ENCODE measurements around the gene BIRC2.
"Not testable (repeated sequence)": the region's sequence is repeated elsewhere in the genome, so short reads cannot be mapped to it uniquely, and the experiment has no call there.

Gene BIRC2

DNA sequence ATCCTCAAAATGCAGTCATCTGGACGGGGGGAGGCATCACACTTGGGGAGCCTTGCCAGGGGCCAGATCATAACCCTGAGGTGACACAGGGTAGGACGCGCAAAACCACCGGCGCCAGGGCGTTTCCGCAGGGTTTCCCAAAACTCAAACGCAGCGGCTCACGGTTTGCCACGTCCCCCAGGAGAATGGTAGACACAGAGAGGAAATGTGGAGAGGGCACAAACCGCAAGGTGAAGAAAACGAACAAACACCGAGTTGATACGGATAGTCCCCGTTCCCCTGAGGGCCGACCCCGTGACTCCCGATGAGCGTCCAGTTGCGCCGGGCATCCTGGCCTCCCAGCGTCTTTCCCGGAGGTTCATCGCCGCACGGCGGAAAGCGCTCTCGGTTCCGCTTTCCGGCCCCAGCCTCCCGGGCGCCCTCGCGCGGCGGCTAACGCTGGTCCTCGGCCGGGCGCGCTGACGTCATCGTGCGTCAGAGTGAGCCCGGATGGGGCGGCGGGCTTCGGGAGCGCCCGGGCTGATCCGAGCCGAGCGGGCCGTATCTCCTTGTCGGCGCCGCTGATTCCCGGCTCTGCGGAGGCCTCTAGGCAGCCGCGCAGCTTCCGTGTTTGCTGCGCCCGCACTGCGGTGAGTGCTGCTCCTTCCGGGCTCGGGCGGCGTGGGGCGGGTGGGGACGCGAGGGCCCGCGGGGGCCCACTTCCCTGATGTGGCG lies at the start of gene BIRC2:
Gene BIRC2, plus strand, starts transcription at position 467 of the 714 bp plus-strand sequence. CDS start 2,641 bp downstream, outside the sequence.
- peak; percentile 97 for DNase-seq

DNA sequence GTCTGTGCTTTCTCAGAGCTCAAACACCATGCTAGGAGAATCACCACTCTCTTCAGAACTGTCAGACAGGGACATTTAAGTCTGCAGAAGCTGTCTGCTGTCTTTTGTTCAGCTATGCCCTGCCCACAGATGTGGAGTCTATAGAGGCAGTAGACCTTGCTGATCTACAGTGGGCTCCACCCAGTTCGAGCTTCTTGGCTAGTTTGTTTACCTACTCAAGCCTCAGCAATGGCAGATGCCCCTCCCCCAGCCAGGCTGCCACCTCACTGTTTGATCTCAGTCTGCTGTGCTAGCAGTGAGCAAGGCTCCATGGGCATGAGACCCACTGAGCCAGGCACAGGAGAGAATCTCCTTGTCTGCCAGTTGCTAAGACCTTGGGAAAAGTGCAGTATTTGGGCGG lies 46.2 kb upstream of the BIRC2 start:
- not testable (repeated sequence) for DNase-seq

DNA sequence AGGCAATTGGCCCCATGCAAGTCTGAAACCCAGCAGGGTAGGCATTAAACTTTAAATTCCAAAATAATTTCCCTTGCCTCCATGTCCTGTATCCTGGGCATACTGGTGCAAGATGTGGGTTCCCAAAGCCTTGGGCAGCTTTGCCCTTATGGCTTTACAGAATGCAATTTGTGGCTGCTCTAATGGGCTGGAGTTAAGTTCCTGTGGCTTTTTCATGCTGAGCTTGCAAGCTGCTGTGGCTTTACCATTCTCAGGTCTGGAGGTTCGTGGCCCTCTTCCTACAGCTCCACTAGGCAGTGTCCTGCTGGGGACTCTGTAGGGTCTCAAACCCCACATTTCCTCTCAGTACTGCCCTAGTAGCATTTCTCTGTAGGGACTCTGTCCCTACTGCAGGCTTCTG lies 44.8 kb upstream of the BIRC2 start:
- no peak for DNase-seq

DNA sequence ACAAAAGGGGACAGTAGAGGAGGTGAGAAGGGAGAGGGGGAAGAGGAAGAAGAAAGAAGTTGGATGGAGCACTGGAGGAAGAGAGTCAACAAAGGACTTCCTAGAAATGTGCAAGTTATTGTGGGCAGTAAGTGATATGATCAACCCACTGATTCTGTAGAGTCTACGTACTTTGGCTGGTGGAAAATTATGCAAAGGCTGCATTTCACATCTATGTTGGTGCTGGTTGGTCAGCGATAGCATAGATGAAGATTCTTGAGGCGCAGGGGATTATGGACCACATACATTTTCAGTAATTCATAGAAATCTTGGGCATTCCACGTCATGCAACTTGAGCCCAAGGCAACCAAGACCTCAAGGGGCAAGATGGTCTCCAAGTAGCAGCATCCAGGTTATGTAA lies 42.3 kb upstream of the BIRC2 start:
- no peak for DNase-seq

DNA sequence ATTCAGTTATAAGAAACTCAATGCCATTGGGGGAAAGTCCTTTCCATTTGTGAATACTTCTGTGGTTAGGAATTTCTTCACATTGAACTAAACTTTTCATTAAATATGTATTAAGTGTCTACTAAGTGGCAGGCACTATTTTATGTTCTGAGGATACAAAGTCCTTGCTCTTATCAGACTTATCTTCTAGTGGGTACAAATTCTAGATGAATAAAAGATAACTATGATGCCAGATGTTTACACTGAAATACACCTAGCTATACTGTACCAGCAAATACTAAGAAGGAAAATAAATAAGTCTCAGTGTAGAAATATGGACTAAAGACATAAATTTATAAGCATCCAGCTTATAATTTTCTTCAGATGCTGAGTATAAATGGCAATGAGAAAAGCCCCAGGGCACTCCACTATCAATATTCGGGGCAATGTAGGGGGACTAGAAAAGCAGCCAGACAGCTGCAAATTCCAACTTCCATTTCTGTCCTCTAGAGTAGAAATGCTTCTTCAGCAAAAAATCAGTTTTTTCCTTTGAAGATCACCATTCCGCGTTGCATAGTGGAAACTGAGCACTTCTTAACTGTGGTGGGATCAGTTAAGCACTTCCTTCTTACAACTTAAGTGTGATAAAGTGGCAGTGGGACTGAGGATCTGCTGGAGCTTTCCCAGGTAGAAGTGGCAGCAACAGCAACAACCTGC lies 41.5 kb upstream of the BIRC2 start:
- DNase-seq = no peak

DNA sequence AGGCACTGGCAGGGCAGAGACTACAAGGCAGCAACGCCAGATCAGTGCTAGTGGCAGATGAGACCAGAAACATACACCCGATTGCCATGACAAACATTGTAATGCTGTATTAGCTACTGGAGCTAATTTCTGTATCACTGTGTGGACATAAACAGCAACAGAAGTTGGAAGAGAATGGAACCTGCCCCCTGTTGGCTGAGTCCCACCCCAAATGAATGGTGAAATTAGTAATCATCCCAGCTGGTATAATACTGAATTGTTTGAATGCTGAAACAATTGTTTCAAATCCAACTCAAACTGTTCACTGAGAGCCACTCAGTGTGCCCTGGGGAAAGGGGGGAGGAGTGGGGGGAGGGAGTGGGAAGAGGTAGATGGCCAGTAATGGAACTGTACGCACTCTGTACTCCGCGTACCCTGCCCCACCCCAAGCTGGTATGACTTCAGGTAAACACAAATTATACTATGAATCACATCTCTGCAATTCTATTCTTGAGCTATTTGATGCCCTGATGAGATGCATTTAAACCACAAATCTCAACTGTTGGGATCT lies 40.9 kb upstream of the BIRC2 start:
- no peak for DNase-seq

DNA sequence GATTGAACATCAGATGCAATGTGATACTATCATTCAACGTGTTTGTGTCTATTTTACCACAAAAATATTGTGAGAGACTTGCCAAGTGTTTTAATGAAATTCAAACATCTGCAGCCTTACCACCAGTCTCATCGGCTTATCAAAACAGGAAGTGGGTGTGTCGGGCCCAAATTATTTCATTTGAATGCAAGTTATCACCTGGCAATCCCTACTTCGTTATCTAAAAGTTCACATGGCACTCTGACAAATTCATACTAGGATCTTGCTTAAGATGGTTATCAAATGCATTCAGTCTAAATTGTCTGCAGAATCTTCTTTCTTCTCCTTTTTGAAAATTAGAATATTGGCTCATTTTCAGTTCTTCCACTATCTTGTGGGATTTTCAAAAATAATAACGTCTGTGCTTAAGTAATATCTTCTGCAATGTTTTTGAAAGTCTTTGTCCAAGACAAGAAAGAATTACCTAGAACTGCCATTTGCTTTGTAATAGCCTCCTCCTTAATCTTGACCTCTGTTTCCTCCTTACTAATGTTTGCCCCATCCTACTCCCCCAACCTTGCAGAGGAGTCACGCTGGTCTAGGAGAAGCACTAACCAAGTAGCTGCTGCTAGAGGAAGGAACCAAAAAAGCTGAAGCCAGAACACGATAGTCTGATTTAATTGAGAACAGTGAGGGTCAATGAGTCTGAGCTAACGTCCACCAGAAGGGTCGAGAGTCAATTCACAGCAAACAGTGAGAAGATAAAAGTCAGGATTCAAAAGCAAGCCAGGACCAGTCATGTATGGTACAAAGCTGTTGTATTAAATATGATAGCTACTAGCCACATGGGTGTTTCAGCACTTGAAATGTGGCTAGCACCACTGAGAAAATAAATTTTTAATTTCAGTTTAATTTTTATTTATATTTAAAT lies 39.9 kb upstream of the BIRC2 start:
- no peak for DNase-seq

DNA sequence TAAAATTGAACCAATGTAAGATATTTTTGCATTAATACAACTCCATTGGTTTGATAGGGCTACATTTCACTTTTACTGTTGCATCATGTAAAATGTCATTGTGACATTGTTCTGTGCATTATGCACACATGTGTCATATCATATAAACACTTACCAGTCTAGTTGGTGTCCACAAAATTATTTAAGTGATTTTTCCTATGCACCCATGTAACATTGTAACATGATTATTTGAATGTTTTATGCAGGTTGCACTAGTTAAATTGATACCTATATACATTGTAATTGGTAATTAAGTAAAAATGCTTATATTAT lies 39.3 kb upstream of the BIRC2 start:
- no peak for DNase-seq

DNA sequence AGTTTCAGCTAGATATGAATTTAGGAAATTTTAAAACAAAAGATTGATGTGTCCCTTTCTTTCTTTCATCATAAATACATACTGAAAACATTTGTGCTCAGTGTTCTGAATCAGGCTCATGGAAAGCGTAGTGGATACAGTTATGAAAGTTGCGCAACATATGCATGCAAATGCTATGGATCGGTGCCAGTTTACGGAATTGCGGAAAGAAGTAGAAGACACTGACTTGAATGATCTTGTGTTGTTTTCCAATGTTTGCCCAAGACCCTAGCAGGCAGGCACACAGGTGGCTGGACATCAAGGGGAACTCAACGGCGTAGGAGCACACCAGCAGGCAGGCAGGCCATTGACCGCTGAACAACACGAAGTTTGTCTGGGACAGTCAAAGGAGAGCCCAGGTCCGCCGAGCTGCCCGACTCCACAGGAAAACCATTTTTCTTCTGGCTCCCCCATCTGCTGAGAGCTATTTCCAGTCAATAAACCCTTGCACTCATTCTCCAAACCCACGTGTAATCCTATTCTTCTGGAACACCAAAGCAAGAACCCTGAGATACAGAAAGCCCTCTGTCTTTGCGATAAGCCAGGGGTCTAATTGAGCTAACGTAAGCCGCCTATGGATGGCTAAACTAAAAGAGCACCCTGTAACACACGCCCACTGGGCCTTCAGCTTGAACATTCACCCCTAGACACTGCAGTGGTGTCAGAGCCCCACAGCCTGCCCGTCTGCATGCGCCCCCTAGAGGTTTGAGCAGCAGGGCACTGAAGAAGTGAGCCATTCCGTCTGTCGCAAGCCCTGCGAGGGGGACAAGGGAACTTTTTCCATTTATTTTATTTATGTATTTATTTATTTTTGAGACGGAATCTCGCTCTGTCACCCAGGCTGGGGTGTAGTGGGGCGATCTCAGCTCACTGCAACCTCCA lies 37.1 kb upstream of the BIRC2 start:
- DNase-seq = no peak

DNA sequence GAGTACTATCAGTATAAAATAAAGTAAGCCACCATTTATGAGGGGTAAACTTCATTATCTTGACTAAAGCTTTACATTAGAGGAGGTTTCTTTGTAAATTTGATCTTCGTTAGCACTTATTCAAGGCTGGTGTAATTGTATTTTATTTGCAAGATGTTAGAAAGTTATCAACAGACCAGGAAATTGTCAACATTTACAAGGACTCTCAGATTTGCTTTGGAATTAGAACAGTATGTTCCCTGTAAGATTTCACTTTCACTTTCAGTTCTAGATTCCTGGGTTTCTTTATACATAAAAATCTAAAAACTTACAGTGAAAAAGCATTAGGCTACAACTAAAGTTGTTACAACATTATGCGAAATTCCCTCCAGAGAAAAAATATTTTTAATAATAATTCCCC lies 34.3 kb upstream of the BIRC2 start:
- no peak for DNase-seq

DNA sequence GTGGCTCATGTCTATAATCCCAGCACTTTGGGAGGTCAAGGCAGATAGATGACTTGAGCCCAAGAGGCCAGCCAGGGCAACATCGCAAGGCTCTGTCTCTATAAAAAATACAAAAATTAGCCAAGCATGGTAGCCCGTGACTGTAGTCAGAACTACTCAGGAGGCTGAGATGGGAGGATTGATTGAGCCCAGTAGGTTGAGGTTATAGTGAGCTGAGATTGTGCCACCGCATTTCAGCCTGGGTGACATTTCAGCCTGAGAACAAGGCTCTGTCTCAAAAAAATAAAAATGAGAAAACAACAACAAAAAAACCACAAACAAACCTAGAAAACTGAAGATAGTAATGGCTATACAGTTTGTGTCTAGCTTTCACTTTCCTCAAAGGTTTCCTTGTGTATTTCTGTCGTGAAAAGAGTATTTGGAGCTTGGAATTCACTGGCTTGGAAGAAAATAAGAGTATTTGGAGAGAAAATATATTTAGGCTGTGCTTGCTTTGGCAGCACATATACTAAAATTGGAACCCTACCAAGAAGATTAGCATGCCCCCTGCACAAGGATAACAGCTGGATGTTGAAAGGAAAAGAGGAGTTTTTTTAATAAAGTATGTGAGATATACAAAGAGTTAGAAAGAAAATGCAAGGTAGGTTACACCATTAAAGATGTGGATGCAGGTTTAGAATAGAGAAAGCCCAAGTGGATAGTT lies 33.6 kb upstream of the BIRC2 start:
- peak; percentile 43 for DNase-seq

DNA sequence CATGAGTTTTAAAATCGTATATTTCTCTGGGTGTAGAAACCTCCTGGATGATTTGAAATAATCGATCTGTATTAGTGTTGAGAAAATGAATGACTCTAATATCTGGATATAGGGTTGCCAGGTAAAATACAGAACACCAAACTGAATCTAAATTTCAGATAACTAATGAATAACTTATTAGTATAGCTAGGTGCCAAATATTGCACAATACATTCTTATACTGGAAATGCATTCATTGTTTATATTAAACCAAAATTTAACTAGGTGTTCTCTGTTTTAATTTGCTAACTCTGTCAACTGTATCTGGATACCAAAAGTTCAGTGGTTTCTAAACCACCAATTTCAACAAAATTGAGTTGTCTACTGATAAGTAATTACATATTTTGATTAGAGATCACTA lies 32.2 kb upstream of the BIRC2 start:
- no peak for DNase-seq

DNA sequence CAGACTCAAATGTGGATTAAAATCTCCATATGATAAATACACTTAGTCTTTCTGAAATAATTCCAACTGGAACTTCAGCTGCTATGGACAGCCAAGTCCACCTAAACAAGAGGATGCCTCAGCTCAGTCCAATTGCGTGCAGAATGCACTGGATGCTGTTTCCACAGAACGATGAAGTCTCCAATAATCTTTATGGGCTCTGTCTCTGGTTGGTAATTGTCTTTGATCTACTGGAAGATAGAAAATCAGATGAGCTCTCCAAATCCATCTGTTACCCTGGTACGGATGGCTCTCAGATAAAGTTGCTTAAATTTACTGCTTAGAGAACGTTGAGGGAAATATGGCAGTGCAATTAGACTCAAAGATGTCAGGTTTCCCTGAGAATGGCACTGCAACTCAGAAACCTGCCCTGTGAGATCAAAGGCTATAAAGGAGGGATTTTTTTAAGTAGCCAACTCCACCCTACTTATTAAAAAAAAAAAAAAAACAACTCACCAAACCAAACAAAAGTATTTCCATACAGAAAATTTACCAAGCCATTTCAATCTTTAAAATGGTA lies 30.6 kb upstream of the BIRC2 start:
- DNase-seq = no peak

DNA sequence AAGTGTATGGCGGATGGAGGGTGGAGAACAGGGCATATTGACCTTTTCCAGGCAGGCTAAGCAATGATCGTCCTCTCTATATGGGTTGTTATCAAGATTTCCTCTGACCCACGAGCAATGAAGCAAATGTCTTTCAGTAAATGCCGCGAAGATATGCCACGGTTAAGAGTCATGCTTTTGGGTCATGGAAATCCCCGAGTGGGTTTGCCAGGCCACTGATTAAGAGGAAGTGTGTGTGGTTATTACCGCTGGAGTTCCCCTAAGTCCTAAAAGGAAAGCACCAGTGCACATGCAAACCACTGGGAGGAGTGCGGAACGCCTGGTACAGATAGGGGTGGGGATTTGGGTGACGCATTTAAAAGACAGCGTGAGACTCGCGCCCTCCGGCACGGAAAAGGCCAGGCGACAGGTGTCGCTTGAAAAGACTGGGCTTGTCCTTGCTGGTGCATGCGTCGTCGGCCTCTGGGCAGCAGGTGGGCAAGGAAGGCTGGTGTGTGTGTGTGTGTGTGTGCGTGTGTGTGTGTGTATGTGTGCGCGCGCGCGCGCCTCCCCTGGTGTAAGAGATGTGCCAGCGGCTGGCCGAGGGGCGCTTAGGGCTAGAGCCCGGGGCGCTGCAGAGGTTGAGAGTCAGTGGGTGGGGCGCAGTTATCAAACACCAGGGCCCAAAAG lies 29.8 kb upstream of the BIRC2 start, which contains the start of gene BIRC3:
Gene BIRC3, plus strand, starts transcription at position 386 of the 669 bp plus-strand sequence. CDS start 7,026 bp downstream, outside the sequence.
- DNase-seq = peak; percentile 97

DNA sequence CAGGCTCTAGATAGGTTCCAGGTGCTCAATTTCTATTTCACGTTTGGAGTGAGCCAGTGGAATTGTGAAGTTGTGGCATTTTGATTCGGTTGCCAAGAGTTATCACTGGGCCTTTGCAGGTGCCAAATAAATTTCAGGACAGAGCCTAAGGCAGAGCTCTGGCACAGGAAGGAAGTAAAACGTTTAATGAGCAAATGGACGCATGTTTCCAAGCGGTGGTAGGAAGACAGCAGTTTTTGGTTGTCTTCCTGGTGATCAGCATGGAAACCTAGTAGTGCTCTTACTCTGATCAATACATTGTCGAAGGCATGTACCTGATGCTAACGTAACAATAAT lies 29.3 kb upstream of the BIRC2 start:
- no peak for DNase-seq

DNA sequence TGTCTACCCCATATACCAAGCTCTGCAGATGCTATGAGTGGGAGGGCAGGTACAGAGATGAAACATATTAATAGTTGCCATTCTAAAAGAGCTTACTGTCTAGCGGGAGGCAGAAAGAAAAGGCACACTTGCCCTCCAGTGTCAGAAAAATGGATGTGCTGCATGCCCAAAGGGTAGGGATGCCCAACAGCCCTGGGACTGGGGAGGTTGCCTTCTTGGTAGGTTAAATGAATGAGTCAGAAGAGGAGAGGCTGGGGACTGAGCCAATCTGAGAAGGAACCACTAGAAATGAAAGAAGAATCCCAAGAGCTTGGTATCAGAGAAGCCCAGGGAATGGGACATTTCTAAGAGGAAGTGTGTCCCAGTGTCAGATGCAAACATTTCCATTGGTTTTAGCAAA lies 28.5 kb upstream of the BIRC2 start:
- peak; percentile 83 for DNase-seq

DNA sequence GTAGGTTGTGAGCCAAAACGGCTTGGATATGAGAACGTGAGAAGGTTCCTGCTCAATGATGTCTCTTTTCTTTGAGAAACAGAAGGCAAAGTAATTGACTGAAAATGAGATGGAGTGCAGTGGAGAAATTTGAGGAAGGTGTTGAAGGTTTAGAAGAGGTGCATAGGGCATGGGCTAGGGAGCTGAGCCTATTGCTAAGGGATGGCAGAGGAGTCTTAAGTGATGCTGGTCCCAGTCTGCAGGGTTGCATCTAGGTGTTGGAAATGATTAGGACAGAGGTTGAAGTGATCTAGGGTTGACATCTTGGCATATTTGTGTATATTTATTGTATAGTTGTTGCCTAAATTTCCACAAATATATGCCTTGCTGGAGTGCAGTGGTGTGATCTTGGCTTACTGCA lies 27.5 kb upstream of the BIRC2 start:
- DNase-seq = no peak

DNA sequence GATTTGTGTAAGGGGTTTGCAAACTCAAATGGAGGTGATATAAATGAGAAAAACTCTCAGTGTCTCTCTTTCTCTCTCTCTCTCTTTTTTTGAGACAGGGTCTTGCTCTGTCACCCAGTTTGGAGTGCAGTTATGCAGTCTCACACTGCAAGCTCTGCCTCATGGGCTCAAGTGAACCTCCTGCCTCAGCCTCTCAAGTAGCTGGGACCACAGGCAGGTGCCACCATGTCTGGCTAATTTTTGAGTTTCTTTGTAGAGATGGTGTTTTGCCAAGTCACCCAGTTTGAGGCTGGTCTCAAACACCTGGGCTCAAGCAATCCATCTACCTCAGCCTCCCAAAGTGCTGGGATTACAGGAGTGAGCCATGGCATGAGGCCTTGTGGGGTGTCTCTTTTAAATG lies 26.8 kb upstream of the BIRC2 start:
- DNase-seq = no peak

DNA sequence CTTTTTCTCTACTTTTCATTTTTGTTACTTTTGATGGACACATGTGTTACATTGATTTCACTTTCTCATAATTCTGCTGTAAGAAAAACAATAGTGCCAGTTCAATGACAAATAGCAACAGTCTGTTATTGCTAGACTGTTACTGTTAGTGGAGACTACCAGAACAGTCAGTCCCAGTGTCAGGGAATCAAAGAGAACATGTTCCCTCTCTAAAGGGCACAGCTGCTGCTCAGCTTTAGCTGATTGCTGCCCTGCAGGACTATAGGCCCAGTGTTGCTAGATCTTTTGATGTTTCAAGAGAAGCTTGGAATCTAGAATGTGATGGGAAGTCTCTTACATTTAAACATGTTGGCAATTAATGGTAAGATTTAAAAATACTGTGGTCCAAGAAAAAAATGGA lies 26.3 kb upstream of the BIRC2 start:
- no peak for DNase-seq

DNA sequence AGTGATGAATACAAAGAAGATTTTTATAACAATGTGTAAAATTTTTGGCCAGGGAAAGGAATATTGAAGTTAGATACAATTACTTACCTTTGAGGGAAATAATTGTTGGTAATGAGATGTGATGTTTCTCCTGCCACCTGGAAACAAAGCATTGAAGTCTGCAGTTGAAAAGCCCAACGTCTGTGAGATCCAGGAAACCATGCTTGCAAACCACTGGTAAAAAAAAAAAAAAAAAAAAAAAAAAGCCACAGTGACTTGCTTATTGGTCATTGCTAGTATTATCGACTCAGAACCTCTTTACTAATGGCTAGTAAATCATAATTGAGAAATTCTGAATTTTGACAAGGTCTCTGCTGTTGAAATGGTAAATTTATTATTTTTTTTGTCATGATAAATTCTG lies 24.5 kb upstream of the BIRC2 start:
- DNase-seq = no peak
